H9 (cell line): ENCODE results near the gene GAN. TPM values are rescaled to one million over a fixed set of nuclear protein-coding genes. Genes with fewer than 3 reads are reported as not detected.

Source experiments
- DNase-seq: peaks from one replicate; pipeline ENCODE4 v3.0.0-alpha.2; 2017
- H2AFZ ChIP-seq: one replicate; pipeline ENCODE4 v1.6.1; 2013; ENCODE audit warnings: mild to moderate bottlenecking, low read length, control low read depth, moderate library complexity
- H2AK5ac ChIP-seq: 2 replicates; pipeline ENCODE4 v1.6.1; 2013; ENCODE audit warnings: low read length, control low read depth, mixed read lengths; ENCODE audit not compliant: insufficient read length
- H2BK120ac ChIP-seq: one replicate; pipeline ENCODE4 v1.6.1; 2013; ENCODE audit warnings: low read depth, mild to moderate bottlenecking, low read length, control low read depth, inconsistent platforms; ENCODE audit not compliant: poor library complexity, severe bottlenecking
- H2BK12ac ChIP-seq: 2 replicates; pipeline ENCODE4 v1.6.1; 2013; ENCODE audit warnings: low read length, control low read depth, mixed read lengths, low read depth; ENCODE audit not compliant: insufficient read length
- H2BK15ac ChIP-seq: 2 replicates; pipeline ENCODE4 v1.6.1; 2013; ENCODE audit warnings: low read depth, low read length, control low read depth
- H2BK20ac ChIP-seq: one replicate; pipeline ENCODE4 v1.6.1; 2013; ENCODE audit warnings: low read depth, mild to moderate bottlenecking, low read length, control low read depth, inconsistent platforms; ENCODE audit not compliant: poor library complexity, severe bottlenecking
- H2BK5ac ChIP-seq: 2 replicates; pipeline ENCODE4 v1.6.1; 2013; ENCODE audit warnings: low read length, control low read depth, mixed read lengths; ENCODE audit not compliant: insufficient read length
- H3K14ac ChIP-seq: 2 replicates; pipeline ENCODE4 v1.6.1; 2013; ENCODE audit warnings: low read length, control low read depth; ENCODE audit not compliant: insufficient read depth
- H3K18ac ChIP-seq: 2 replicates; pipeline ENCODE4 v1.6.1; 2013; ENCODE audit warnings: low read depth, mild to moderate bottlenecking, mixed read lengths, low read length, control low read depth; ENCODE audit not compliant: insufficient read length
- H3K23ac ChIP-seq: 2 replicates; pipeline ENCODE4 v1.6.1; 2013; ENCODE audit warnings: low read length, control low read depth, mixed read lengths, low read depth; ENCODE audit not compliant: insufficient read length
- H3K23me2 ChIP-seq: 2 replicates; pipeline ENCODE4 v1.6.1; 2013; ENCODE audit warnings: low read depth, mild to moderate bottlenecking, mixed read lengths, low read length, control low read depth; ENCODE audit not compliant: insufficient read length, poor library complexity, severe bottlenecking
- H3K27ac ChIP-seq: 2 replicates; pipeline ENCODE4 v1.5.1; 2013; ENCODE audit warnings: low read length, control low read depth, mixed read lengths, low read depth; ENCODE audit not compliant: insufficient read length
- H3K27me3 ChIP-seq: 2 replicates; pipeline ENCODE4 v1.6.1; 2013; ENCODE audit warnings: low read length, control low read depth, inconsistent platforms; ENCODE audit not compliant: insufficient read depth
- H3K4ac ChIP-seq: 2 replicates; pipeline ENCODE4 v1.6.1; 2013; ENCODE audit warnings: low read depth, mild to moderate bottlenecking, control low read depth, inconsistent platforms, low read length, moderate library complexity
- H3K4me1 ChIP-seq: 2 replicates; pipeline ENCODE4 v1.6.1; 2013; ENCODE audit warnings: low read length, control low read depth, inconsistent platforms; ENCODE audit not compliant: insufficient read depth
- H3K4me2 ChIP-seq: 2 replicates; pipeline ENCODE4 v1.6.1; 2013; ENCODE audit warnings: low read length, control low read depth, mixed read lengths; ENCODE audit not compliant: insufficient read length, insufficient read depth
- H3K56ac ChIP-seq: 2 replicates; pipeline ENCODE4 v1.6.1; 2013; ENCODE audit warnings: low read depth, mild to moderate bottlenecking, mixed read lengths, low read length, control low read depth; ENCODE audit not compliant: insufficient read length
- H3K79me1 ChIP-seq: 2 replicates; pipeline ENCODE4 v1.6.1; 2013; ENCODE audit warnings: low read depth, mild to moderate bottlenecking, moderate library complexity, low read length, control low read depth, inconsistent platforms; ENCODE audit not compliant: insufficient read depth, poor library complexity, severe bottlenecking
- H3K79me2 ChIP-seq: 2 replicates; pipeline ENCODE4 v1.6.1; 2013; ENCODE audit warnings: low read length, control low read depth, inconsistent platforms; ENCODE audit not compliant: insufficient read depth
- H3K9ac ChIP-seq: 2 replicates; pipeline ENCODE4 v1.6.1; 2013; ENCODE audit warnings: low read length, control low read depth, mixed read lengths; ENCODE audit not compliant: insufficient read length; ENCODE audit errors: extremely low read depth
- H3K9me3 ChIP-seq: one replicate; pipeline ENCODE4 v1.6.1; 2013; ENCODE audit warnings: low read depth, low read length, inconsistent platforms; ENCODE audit not compliant: control insufficient read depth
- H3T11ph ChIP-seq: one replicate; pipeline ENCODE4 v1.6.1; 2013; ENCODE audit warnings: mild to moderate bottlenecking, low read length, control low read depth, inconsistent platforms
- H4K20me1 ChIP-seq: one replicate; pipeline ENCODE4 v1.6.1; 2013; ENCODE audit not compliant: control insufficient read depth, insufficient read length, insufficient read depth
- H4K5ac ChIP-seq: 2 replicates; pipeline ENCODE4 v1.6.1; 2013; ENCODE audit warnings: low read depth, mild to moderate bottlenecking, mixed read lengths, low read length, control low read depth; ENCODE audit not compliant: insufficient read length
- H4K8ac ChIP-seq: replicated peaks from 2 replicates; pipeline ENCODE4 v1.6.1; 2013; ENCODE audit warnings: low read length, control low read depth, mixed read lengths, low read depth; ENCODE audit not compliant: insufficient read length
- H4K91ac ChIP-seq: 2 replicates; pipeline ENCODE4 v1.6.1; 2013; ENCODE audit warnings: low read depth, mild to moderate bottlenecking, moderate library complexity, mixed read lengths, low read length, control low read depth; ENCODE audit not compliant: insufficient read length
- H3K27ac Mint-ChIP-seq, 3 experiments: 2 replicates in 2 of 3; 3 replicates in 1 of 3; pipeline ENCODE4 v1.8.0; 2020 to 2021; ENCODE audit warnings: mixed read lengths in 3 of 3, mild to moderate bottlenecking in 1 of 3, moderate library complexity in 1 of 3
- H3K27me3 Mint-ChIP-seq: 2 replicates; pipeline ENCODE4 v1.8.0; 2021; ENCODE audit warnings: low read depth, mild to moderate bottlenecking, moderate library complexity, mixed read lengths
- H3K36me3 Mint-ChIP-seq, 3 experiments: 2 replicates in 2 of 3; 3 replicates in 1 of 3; pipeline ENCODE4 v1.8.0; 2020 to 2021; ENCODE audit warnings: low read depth in 3 of 3, mixed read lengths in 3 of 3; ENCODE audit not compliant: insufficient read depth in 1 of 3
- H3K4me1 Mint-ChIP-seq, 2 experiments: 2 replicates each; pipeline ENCODE4 v1.8.0; 2020; ENCODE audit warnings: mixed read lengths in 2 of 2
- H3K4me3 Mint-ChIP-seq, 2 experiments: 2 replicates in 1 of 2; 3 replicates in 1 of 2; pipeline ENCODE4 v1.8.0; 2020 to 2021; ENCODE audit warnings: mild to moderate bottlenecking in 2 of 2, mixed read lengths in 2 of 2, moderate library complexity in 1 of 2
- H3K9me3 Mint-ChIP-seq, 2 experiments: 2 replicates in 1 of 2; 3 replicates in 1 of 2; pipeline ENCODE4 v1.8.0; 2020; ENCODE audit warnings: mild to moderate bottlenecking in 2 of 2, mixed read lengths in 2 of 2, moderate library complexity in 1 of 2
- CTCF ChIP-seq: fragments of 200-600 bp; sonication (generic); conservative IDR thresholded peaks from 3 replicates; pipeline ENCODE4 v1.8.0; 2021; ENCODE audit warnings: antibody characterized with exemption, mild to moderate bottlenecking
- WGBS: extraction: QIAGEN DNeasy Blood & Tissue Kit; methylation state at CpG from one replicate; pipeline ENCODE4 v1.1.7; 2013; ENCODE audit warnings: missing lambda C conversion rate, low lambda C conversion rate, mixed read lengths; ENCODE audit not compliant: insufficient read length; ENCODE audit errors: extremely low coverage; 5-methylcytosine and 5-hydroxymethylcytosine counted together
- total RNA-seq: library from RNA; stranded (reverse); gene quantifications from 2 replicates; pipeline ENCODE4 v1.2.1, GENCODE V29; 2021

GAN gene
- total RNA-seq, 1 experiment from 2014 or later, result 20.9 TPM

- Histone ChIP-seq H4K91ac (no peak overlapping the region), H3K14ac (no peak overlapping the region), H3K18ac (no peak overlapping the region), H3K4me1 (peaks cover 2% of the 10 kb centered on the region; the same call in 1 of the 2 replicates), H4K8ac (no peak overlapping the region), H3K9me3 (no peaks in the 10 kb centered on the region), H3K27ac (no peak overlapping the region), H3K4me2 (no peak overlapping the region), H2BK15ac (no peak overlapping the region), H3K79me2 (no peaks in the 10 kb centered on the region), H3K79me1 (no peaks in the 10 kb centered on the region), H2AFZ (no peak overlapping the region), H2AK5ac (no peak overlapping the region), H2BK20ac (no peak overlapping the region), H2BK120ac (no peak overlapping the region), H3K23ac (no peak overlapping the region), H4K5ac (no peak overlapping the region), H3T11ph (no peak overlapping the region), H4K20me1 (no peaks in the 10 kb centered on the region), H2BK5ac (no peak overlapping the region), H3K23me2 (no peaks in the 10 kb centered on the region), H3K56ac (no peak overlapping the region), H3K9ac (no peak overlapping the region), H3K4ac (no peak overlapping the region), H3K27me3 (no peaks in the 10 kb centered on the region), H2BK12ac (no peak overlapping the region)
- no peaks in the 10 kb centered on the region for H3K9me3 Mint-ChIP-seq
- no CpG with 5 or more reads among the region's 3 CpGs for WGBS
- H3K27ac Mint-ChIP-seq, result no peak overlapping the region; a peak in 1 of 7 replicates
- no peak for DNase-seq
- peaks cover 0 to 17% (median 14%) of the 10 kb centered on the region in 3 experiments; a peak in 5 of 7 replicates for H3K36me3 Mint-ChIP-seq
- H3K4me3 Mint-ChIP-seq, result no peak overlapping the region
- no peaks in the 10 kb centered on the region for H3K27me3 Mint-ChIP-seq
- no peak for TF ChIP-seq CTCF
- H3K4me1 Mint-ChIP-seq, result peaks cover 16 to 24% of the 10 kb centered on the region in 2 experiments
Measured at GRCh38 chr16:81380932-81381331, 66.2 kb downstream of the GAN start.
